Thyroid gland (tissue), 4 donors: ENCODE data around the gene ZNF391. TPM values are rescaled to one million over a fixed set of nuclear protein-coding genes. Genes with fewer than 3 reads are reported as not detected.

Experiments used
- DNase-seq, 2 donors: peaks; one replicate each; pipeline ENCODE4 v3.0.0-alpha.2; 2019
- H3K27ac ChIP-seq, 3 donors: fragments of 200-600 bp; sonication (generic); 1 replicate in 2 of 3; 2 replicates in 1 of 3; pipeline ENCODE4 v1.5.1; 2016 to 2019; ENCODE audit warnings: mild to moderate bottlenecking in 1 of 3, moderate library complexity in 1 of 3
- H3K27me3 ChIP-seq: fragments of 200-600 bp; sonication (generic); one replicate; pipeline ENCODE4 v1.5.1; 2019
- H3K36me3 ChIP-seq, 2 donors: fragments of 200-600 bp; sonication (generic); one replicate each; pipeline ENCODE4 v1.5.1; 2016 to 2019
- H3K4me1 ChIP-seq, 2 donors: fragments of 200-600 bp; sonication (generic); one replicate each; pipeline ENCODE4 v1.5.1; 2017 to 2019
- H3K4me3 ChIP-seq, 3 donors: fragments of 200-600 bp; sonication (generic); replicated peaks in 1 of 3; 1 replicate in 2 of 3; 2 replicates in 1 of 3; pipeline ENCODE4 v1.5.1; 2016; ENCODE audit warnings: mild to moderate bottlenecking in 1 of 3
- H3K9me3 ChIP-seq: fragments of 200-600 bp; sonication (generic); one replicate; pipeline ENCODE4 v1.5.1; 2017
- CTCF ChIP-seq, 6 experiments: fragments of 200-600 bp in 3 of 6; fragments of 450-650 bp in 3 of 6; sonication (generic) in 3 of 6; IDR thresholded peaks; one replicate each; pipeline ENCODE4 v1.5.1; 2016 to 2019; ENCODE audit warnings: antibody characterized with exemption in 6 of 6, mild to moderate bottlenecking in 2 of 6, inconsistent platforms in 1 of 6, moderate library complexity in 1 of 6
- POLR2A ChIP-seq, 2 donors: fragments of 450-650 bp; IDR thresholded peaks; one replicate each; pipeline ENCODE4 v1.6.1; 2017; ENCODE audit warnings: antibody characterized with exemption in 2 of 2, mild to moderate bottlenecking in 2 of 2, moderate library complexity in 1 of 2
- WGBS, 2 donors: methylation state at CpG; one replicate each; pipeline ENCODE4 v1.1.5; 2017; 5-methylcytosine and 5-hydroxymethylcytosine counted together
- intact Hi-C: fragments of 100-400 bp; cut with DNase I; formaldehyde crosslinking; loops from one replicate; pipeline ENCODE4 v1.15.1; 2023
- total RNA-seq, 4 donors: library from RNA; depleted of rRNA; stranded (reverse); fragments of >200 nt; gene quantifications; one replicate each; pipeline ENCODE4 v1.2.3, GENCODE V29; 2016

The ZNF391 gene
- total RNA-seq: 10 to 100 TPM in 1 of 4 donors, 1 to 10 TPM in 3; 5.7 to 11.0 (median 6.8) TPM

- Histone ChIP-seq H3K27me3 (no peaks in the 10 kb centered on the region), H3K27ac (peak within 1 kb of the TSS; percentile 29 to 77 (median 73)), H3K9me3 (no peaks in the 10 kb centered on the region), H3K4me1 (peaks cover 6 to 12% of the 10 kb centered on the region in 2 donors), H3K36me3 (no peaks in the 10 kb centered on the region), H3K4me3 (peak within 1 kb of the TSS; percentile 60 to 85 (median 73))
- peak; percentile 84 to 86 for DNase-seq
- WGBS, 2 donors: 0% methylated on average over 15 to 26 of the region's 49 CpGs
- TF ChIP-seq POLR2A (IDR thresholded peaks at IDR 0.05) (peak in 1 of 2 donors; percentile 72), CTCF (IDR thresholded peaks at IDR 0.05) (no peak)
- intact Hi-C loops: no loop called here
These were observed at the start of gene ZNF391 for GRCh38 chr6:27388293-27389197. TSS of gene ZNF391 (plus strand) at chr6:27388759. CDS start at chr6:27400371, 11,612 bp downstream.

- Histone ChIP-seq H3K4me1 (no peaks in the 10 kb centered on the region), H3K27me3 (no peaks in the 10 kb centered on the region), H3K27ac (no peak overlapping the region), H3K4me3 (no peak overlapping the region), H3K9me3 (no peaks in the 10 kb centered on the region), H3K36me3 (no peaks in the 10 kb centered on the region)
- WGBS, 2 donors: 79 to 86% methylated on average over 4 of the region's 4 CpGs
- DNase-seq: no peak
- no peak for TF ChIP-seq CTCF (IDR thresholded peaks at IDR 0.05)
- no peak for TF ChIP-seq POLR2A (IDR thresholded peaks at IDR 0.05)
- intact Hi-C loops: no loop called here
These were observed 35.7 kb upstream of the ZNF391 start for GRCh38 chr6:27352850-27353249.

GRCh38 chr6:27358786-27359185, 29.8 kb upstream of the ZNF391 start:
- no peaks in the 10 kb centered on the region for H3K27me3 ChIP-seq
- TF ChIP-seq CTCF (IDR thresholded peaks at IDR 0.05) (no peak), POLR2A (IDR thresholded peaks at IDR 0.05) (no peak)
- 57 to 73% methylated on average over 2 of the region's 2 CpGs for WGBS, 2 donors
- no peak overlapping the region for H3K27ac ChIP-seq
- DNase-seq: no peak
- H3K9me3 ChIP-seq: no peaks in the 10 kb centered on the region
- no peak overlapping the region for H3K4me3 ChIP-seq
- H3K36me3 ChIP-seq: peaks cover 17 to 29% of the 10 kb centered on the region in 2 donors
- no peaks in the 10 kb centered on the region for H3K4me1 ChIP-seq
- intact Hi-C loops: no loop called here

- Histone ChIP-seq H3K27ac (no peak overlapping the region), H3K9me3 (no peaks in the 10 kb centered on the region), H3K36me3 (peaks cover 17 to 29% of the 10 kb centered on the region in 2 donors), H3K27me3 (no peaks in the 10 kb centered on the region), H3K4me1 (no peaks in the 10 kb centered on the region), H3K4me3 (no peak overlapping the region)
- DNase-seq: no peak
- 96 to 100% methylated on average over 1 of the region's 1 CpG for WGBS, 2 donors
- TF ChIP-seq POLR2A (IDR thresholded peaks at IDR 0.05): no peak
- no peak for TF ChIP-seq CTCF (IDR thresholded peaks at IDR 0.05)
- intact Hi-C loops: no loop called here
These were observed 29.3 kb upstream of the ZNF391 start for GRCh38 chr6:27359231-27359630.

GRCh38 chr6:27368202-27368601, 20.4 kb upstream of the ZNF391 start:
- 91 to 98% methylated on average over 5 of the region's 5 CpGs for WGBS, 2 donors
- H3K36me3 ChIP-seq: no peaks in the 10 kb centered on the region
- no peak for DNase-seq

More at GRCh38 chr6:27368202-27368601, 20.4 kb upstream of the ZNF391 start:
- Histone ChIP-seq H3K4me1 (no peaks in the 10 kb centered on the region), H3K4me3 (no peak overlapping the region), H3K27me3 (no peaks in the 10 kb centered on the region), H3K9me3 (no peaks in the 10 kb centered on the region), H3K27ac (no peak overlapping the region)
- intact Hi-C loops: no loop called here
- TF ChIP-seq POLR2A (IDR thresholded peaks at IDR 0.05) (no peak), CTCF (IDR thresholded peaks at IDR 0.05) (no peak)
